ENCODE data around the gene RFC5. TPM values are rescaled to one million over a fixed set of nuclear protein-coding genes. Genes with fewer than 3 reads are reported as not detected.

Gene RFC5
- total RNA-seq, 1 experiment from 2014 or later: 50.4 TPM

GRCh38 chr12:117972301-117972700 lies 44.2 kb upstream of the RFC5 start:
- Mint-ChIP-seq H3K4me1 (peaks cover 11 to 12% of the 10 kb centered on the region in 2 experiments), H3K9me3 (peaks cover 14 to 19% of the 10 kb centered on the region in 2 experiments), H3K27me3 (ENCODE audit: low read depth) (peaks cover 34% of the 10 kb centered on the region), H3K36me3 (ENCODE audit: insufficient read depth in 1 of 3, low read depth in 3 of 3) (peaks cover 3 to 17% (median 3%) of the 10 kb centered on the region in 3 experiments; a peak in 6 of 7 replicates), H3K27ac (no peak overlapping the region), H3K4me3 (no peak overlapping the region)
- no peak overlapping the region for H4K8ac ChIP-seq (replicated peaks; ENCODE audit: insufficient read length, low read depth, low read length)
- no peak overlapping the region for H3K14ac ChIP-seq (ENCODE audit: insufficient read depth, low read length)
- no peak overlapping the region for H2AK5ac ChIP-seq (ENCODE audit: insufficient read length, low read length)
- H2BK5ac ChIP-seq (ENCODE audit: insufficient read length, low read length): no peak overlapping the region
- H4K20me1 ChIP-seq (ENCODE audit: control insufficient read depth, insufficient read depth, insufficient read length): no peaks in the 10 kb centered on the region
- H3K79me1 ChIP-seq (ENCODE audit: insufficient read depth, low read depth, low read length, poor library complexity, severe bottlenecking): no peaks in the 10 kb centered on the region
- no peak overlapping the region for H4K5ac ChIP-seq (ENCODE audit: insufficient read length, low read depth, low read length)
- H2AFZ ChIP-seq (ENCODE audit: low read length): no peak overlapping the region
- WGBS (ENCODE audit: extremely low coverage, insufficient read length, low lambda C conversion rate): no CpG with 5 or more reads among the region's 2 CpGs
- peaks cover 17% of the 10 kb centered on the region for H3K23me2 ChIP-seq (ENCODE audit: insufficient read length, low read depth, low read length, poor library complexity, severe bottlenecking)
- H3K9ac ChIP-seq (ENCODE audit: extremely low read depth, insufficient read length, low read length): no peak overlapping the region
- H3K4ac ChIP-seq (ENCODE audit: low read depth, low read length): no peak overlapping the region
- H2BK12ac ChIP-seq (ENCODE audit: insufficient read length, low read depth, low read length): no peak overlapping the region
- no peak for DNase-seq
- no peak overlapping the region for H3T11ph ChIP-seq (ENCODE audit: low read length)
- H2BK20ac ChIP-seq (ENCODE audit: low read depth, low read length, poor library complexity, severe bottlenecking): no peak overlapping the region
- H3K23ac ChIP-seq (ENCODE audit: insufficient read length, low read depth, low read length): no peak overlapping the region
- H2BK120ac ChIP-seq (ENCODE audit: low read depth, low read length, poor library complexity, severe bottlenecking): no peak overlapping the region
- no peak overlapping the region for H3K18ac ChIP-seq (ENCODE audit: insufficient read length, low read depth, low read length)
- H3K56ac ChIP-seq (ENCODE audit: insufficient read length, low read depth, low read length): no peak overlapping the region
- TF ChIP-seq CTCF (conservative IDR thresholded peaks at IDR 0.05): no peak
- no peaks in the 10 kb centered on the region; the same call in 1 of the 2 replicates for H3K4me1 ChIP-seq (ENCODE audit: insufficient read depth, low read length)
- H4K91ac ChIP-seq (ENCODE audit: insufficient read length, low read depth, low read length): no peak overlapping the region
- no peaks in the 10 kb centered on the region for H3K79me2 ChIP-seq (ENCODE audit: insufficient read depth, low read length)
- no peak overlapping the region for H3K27ac ChIP-seq (ENCODE audit: insufficient read length, low read depth, low read length)
- no peaks in the 10 kb centered on the region for H3K27me3 ChIP-seq (ENCODE audit: insufficient read depth, low read length)
- H3K9me3 ChIP-seq (ENCODE audit: control insufficient read depth, low read depth, low read length): no peaks in the 10 kb centered on the region
- no peak overlapping the region for H3K4me2 ChIP-seq (ENCODE audit: insufficient read depth, insufficient read length, low read length)
- no peak overlapping the region for H2BK15ac ChIP-seq (ENCODE audit: low read depth, low read length)

All from H9 (cell line).